D721Med (cell line): ENCODE results near the gene PHF11.

Source experiments
- DNase-seq: peaks from one replicate; pipeline ENCODE4 v3.0.0; 2011; ENCODE audit warnings: low spot score; ENCODE audit not compliant: insufficient read length
- FAIRE-seq: peaks from 2 replicates; lab custom pipeline; 2011; peaks lifted over from hg19 to GRCh38; lab: Jason Lieb, UNC
- CTCF ChIP-seq: IDR thresholded peaks from 2 replicates; pipeline ENCODE4 v1.5.1; 2012; ENCODE audit warnings: mild to moderate bottlenecking, control low read depth; ENCODE audit not compliant: insufficient read depth; ENCODE audit errors: missing control alignments

Gene PHF11

GRCh38 chr13:49569993-49570689 lies 74.4 kb downstream of the PHF11 start:
- FAIRE-seq, result no peak
- no peak for DNase-seq
- TF ChIP-seq CTCF, result no peak

- no peak for TF ChIP-seq CTCF
- FAIRE-seq, result no peak
- DNase-seq, result no peak
These were observed 75.8 kb downstream of the PHF11 start for GRCh38 chr13:49571299-49572240.
